Panc1 (cell line): ENCODE results near the gene RHD. TPM values are rescaled to one million over a fixed set of nuclear protein-coding genes. Genes with fewer than 3 reads are reported as not detected.
"Not testable (repeated sequence)": the region's sequence is repeated elsewhere in the genome, so short reads cannot be mapped to it uniquely, and the experiment has no call there.

Experiments
- ATAC-seq: fragments of 200-7000 bp; cut with Tn5 transposase; 2 replicates; pipeline ENCODE4 v1.9.1; 2020; ENCODE audit warnings: mild to moderate bottlenecking, moderate library complexity
- BruUV-seq: library from RNA; stranded (reverse); fragments of 400-500 nt; replicated peaks from 2 replicates; lab custom pipeline; 2021; lab: Mats Ljungman, UMichigan
- CTCF ChIA-PET: fragments of 300-600 bp; sonication (Branson Sonifier 250); formaldehyde crosslinking; loops from one replicate; lab custom pipeline; 2022; ENCODE audit warnings: antibody characterized with exemption; lab: Charles Lee
- POLR2A ChIA-PET: fragments of 300-600 bp; sonication (Branson Sonifier 250); formaldehyde crosslinking; loops from one replicate; lab custom pipeline; 2022; ENCODE audit warnings: antibody characterized with exemption; lab: Charles Lee
- DNase-seq: peaks from one replicate; pipeline ENCODE4 v3.0.0-alpha.2; 2010; ENCODE audit warnings: low read depth, low spot score
- H3K27ac ChIP-seq: 2 replicates; pipeline ENCODE4 v1.5.1; 2011; ENCODE audit warnings: mild to moderate bottlenecking, low read length, inconsistent platforms
- H3K27me3 ChIP-seq: fragments of 200-500 bp; sonication (Bioruptor generic); 2 replicates; pipeline ENCODE4 v1.6.0; 2014; ENCODE audit warnings: low read length, inconsistent platforms; ENCODE audit not compliant: control insufficient read depth, insufficient read depth
- H3K36me3 ChIP-seq: fragments of 200-500 bp; sonication (Bioruptor generic); 2 replicates; pipeline ENCODE4 v1.5.1; 2014; ENCODE audit warnings: inconsistent platforms, mild to moderate bottlenecking, low read length, moderate library complexity; ENCODE audit not compliant: control insufficient read depth, insufficient read depth
- H3K4me1 ChIP-seq: 2 replicates; pipeline ENCODE4 v1.5.1; 2011; ENCODE audit warnings: inconsistent platforms, mild to moderate bottlenecking, low read length, moderate library complexity; ENCODE audit not compliant: control insufficient read depth, insufficient read depth
- H3K4me3 ChIP-seq, 2 experiments: 2 replicates each; pipeline ENCODE4 v1.5.1; 2011 to 2012; ENCODE audit warnings: low read depth in 2 of 2, low read length in 2 of 2, mild to moderate bottlenecking in 2 of 2, inconsistent platforms in 1 of 2, moderate library complexity in 1 of 2
- H3K9me3 ChIP-seq: fragments of 200-500 bp; sonication (Bioruptor generic); 2 replicates; pipeline ENCODE4 v1.5.1; 2014; ENCODE audit warnings: low read depth, mild to moderate bottlenecking, inconsistent platforms, low read length, moderate library complexity; ENCODE audit not compliant: control insufficient read depth, insufficient read depth
- POLR2AphosphoS5 ChIP-seq: IDR thresholded peaks from 2 replicates; pipeline ENCODE4 v1.6.1; 2012; ENCODE audit warnings: mild to moderate bottlenecking, low read depth, low read length, moderate library complexity
- in situ Hi-C: cut with HindIII; loops from 2 replicates; pipeline ENCODE4 v1.10.0; 2016; ENCODE audit warnings: low sequenced_read_pairs, low pct_unique_long_range_greater_than_20kb
- intact Hi-C: fragments of 100-400 bp; cut with micrococcal nuclease; formaldehyde crosslinking; loops from one replicate; pipeline ENCODE4 v1.10.0; 2022; ENCODE audit not compliant: unreplicated experiment
- total RNA-seq: library from RNA; stranded (reverse); gene quantifications from one replicate; pipeline ENCODE4 v1.2.1, GENCODE V29; 2021; ENCODE audit not compliant: unreplicated experiment
- TF ChIP-seq, protein P1 (sequence below): fragments of 450-650 bp; IDR thresholded peaks from 2 replicates; pipeline ENCODE4 v1.5.1; 2017; ENCODE audit warnings: mild to moderate bottlenecking

The RHD gene
- total RNA-seq, 1 experiment from 2014 or later, result not detected

DNA sequence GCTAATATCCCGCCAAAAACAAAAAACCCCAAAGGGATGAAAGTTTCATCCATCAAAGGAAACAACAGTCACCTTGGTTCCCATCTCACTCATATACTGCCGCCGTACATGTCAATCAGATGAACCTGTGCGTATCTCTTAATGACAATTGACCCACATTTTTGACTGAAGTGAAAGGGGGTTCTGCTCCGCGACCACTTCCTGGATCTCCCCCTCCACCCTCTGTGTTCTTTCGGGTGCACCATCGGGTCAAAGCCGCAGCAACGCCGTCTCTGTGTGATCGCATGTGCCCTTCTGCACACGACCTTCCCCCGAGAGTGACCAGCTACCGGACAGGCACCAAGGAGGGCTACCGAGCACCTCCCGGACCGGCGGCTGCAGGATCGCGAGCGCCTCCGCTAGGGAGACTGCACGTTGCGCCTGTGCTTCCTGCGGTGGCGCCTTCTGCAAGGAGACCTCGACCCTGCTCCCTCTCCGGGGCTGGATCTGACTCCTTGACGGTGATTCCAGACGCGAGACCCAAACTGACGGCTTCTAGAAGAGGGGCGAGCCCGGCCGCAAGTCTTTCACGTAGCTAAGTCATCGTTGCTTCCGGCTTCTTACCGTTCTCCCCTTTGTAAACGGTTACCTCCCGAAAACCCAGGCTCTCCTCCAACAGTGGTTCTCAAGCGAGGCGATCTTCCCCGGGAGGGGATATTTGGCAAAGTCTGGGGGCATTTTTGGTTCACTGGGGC is 5.6 kb upstream of the RHD start:
- intact Hi-C loops, BruUV-seq, in situ Hi-C loops: not testable (repeated sequence)

DNA sequence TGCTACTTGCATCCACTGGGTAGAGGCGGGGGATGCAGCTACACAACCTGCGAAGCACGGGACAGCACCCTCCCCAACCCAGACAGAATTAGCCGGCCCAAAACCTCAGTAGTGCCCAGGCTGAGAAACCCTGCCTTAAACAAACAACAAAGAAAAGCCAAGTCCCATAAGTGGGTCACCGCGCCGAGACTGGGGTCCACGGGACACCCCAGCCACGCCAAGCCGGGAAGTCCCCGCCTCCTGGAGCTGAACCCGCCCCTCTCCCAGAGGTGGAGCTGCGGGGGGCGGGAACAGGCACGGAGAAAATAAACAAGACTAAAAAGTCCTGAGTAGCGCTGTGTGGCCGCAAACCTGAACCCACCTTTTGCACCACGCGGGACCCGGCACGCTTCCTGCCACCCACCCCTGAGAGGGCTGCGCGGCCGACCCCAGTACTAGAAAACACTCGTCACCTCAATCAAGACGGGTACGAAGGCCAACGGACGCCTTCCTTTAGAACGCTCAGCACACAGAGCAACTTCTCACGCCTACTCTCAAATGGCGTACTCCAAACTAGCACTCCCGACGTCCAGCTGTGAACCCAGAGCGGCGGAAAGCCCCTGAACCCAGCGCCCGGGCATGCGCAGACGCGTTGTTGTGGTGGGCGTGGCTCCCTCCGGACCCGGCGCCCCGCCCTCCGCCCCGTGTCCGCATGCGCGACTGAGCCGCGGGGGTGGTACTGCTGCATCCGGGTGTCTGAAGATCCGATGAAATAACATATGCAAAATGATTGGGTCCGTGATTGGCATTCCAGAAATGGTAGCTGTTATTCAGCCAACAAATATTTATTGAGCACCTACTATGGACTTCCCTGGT is 4.8 kb upstream of the RHD start:
- H3K4me1 ChIP-seq, CTCF ChIA-PET, H3K27me3 ChIP-seq, intact Hi-C loops, POLR2A ChIA-PET, in situ Hi-C loops, H3K36me3 ChIP-seq, H3K9me3 ChIP-seq: not testable (repeated sequence)
- ATAC-seq (peak; percentile 93), DNase-seq (peak; percentile 65)
- Histone ChIP-seq H3K27ac (peak overlapping the region; percentile 76), H3K4me3 (peak overlapping the region; percentile 45 to 54)
- BruUV-seq, result TSS peak; percentile 84
- TF ChIP-seq POLR2AphosphoS5, result 0 out of 2 replicates have a peak, but pooled peaks have one; percentile 32

More for the DNA sequence above, 5.6 kb upstream of the RHD start:
- POLR2A ChIA-PET, DNase-seq, H3K9me3 ChIP-seq, CTCF ChIA-PET, H3K4me1 ChIP-seq, H3K27me3 ChIP-seq, H3K36me3 ChIP-seq: not testable (repeated sequence)
- ATAC-seq, result peak; percentile 86
- H3K27ac ChIP-seq, result peak overlapping the region; percentile 18; the same call in 1 of the 2 replicates
- TF ChIP-seq, protein P1, sequence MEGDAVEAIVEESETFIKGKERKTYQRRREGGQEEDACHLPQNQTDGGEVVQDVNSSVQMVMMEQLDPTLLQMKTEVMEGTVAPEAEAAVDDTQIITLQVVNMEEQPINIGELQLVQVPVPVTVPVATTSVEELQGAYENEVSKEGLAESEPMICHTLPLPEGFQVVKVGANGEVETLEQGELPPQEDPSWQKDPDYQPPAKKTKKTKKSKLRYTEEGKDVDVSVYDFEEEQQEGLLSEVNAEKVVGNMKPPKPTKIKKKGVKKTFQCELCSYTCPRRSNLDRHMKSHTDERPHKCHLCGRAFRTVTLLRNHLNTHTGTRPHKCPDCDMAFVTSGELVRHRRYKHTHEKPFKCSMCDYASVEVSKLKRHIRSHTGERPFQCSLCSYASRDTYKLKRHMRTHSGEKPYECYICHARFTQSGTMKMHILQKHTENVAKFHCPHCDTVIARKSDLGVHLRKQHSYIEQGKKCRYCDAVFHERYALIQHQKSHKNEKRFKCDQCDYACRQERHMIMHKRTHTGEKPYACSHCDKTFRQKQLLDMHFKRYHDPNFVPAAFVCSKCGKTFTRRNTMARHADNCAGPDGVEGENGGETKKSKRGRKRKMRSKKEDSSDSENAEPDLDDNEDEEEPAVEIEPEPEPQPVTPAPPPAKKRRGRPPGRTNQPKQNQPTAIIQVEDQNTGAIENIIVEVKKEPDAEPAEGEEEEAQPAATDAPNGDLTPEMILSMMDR, result peak; percentile 51; the same call in 1 of the 2 replicates
- H3K4me3 ChIP-seq, result peak overlapping the region; percentile 48 to 64

DNA sequence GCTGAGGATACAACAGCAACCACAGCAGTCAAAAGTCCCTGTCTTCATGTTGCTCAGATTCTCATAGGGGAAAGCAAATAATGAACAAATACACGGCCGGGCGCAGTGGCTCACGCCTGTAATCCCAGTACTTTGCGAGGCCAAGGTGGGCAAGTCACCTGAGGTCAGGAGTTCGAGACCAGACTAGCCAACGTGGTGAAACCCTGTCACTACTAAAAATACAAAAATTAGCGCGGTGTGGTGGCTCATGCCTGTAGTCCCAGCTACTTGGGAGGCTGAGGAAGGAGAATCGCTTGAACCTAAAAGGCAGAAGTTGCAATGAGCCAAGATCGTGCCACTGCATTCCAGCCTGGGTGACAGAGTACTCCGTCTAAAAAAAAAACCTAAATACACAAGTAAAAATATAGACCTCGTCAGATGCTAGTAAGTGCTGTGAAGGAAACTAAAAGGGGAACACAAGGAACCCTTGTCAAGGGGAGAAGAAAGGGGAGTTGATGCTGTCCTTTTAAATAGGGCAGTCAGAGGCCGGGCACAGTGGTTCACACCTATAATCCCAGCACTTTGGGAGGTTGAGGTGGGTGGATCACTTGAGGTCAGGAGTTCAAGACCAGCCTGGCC is 4.1 kb upstream of the RHD start:
- H3K9me3 ChIP-seq, H3K36me3 ChIP-seq, H3K4me1 ChIP-seq, in situ Hi-C loops, intact Hi-C loops, BruUV-seq, DNase-seq, POLR2A ChIA-PET, H3K27me3 ChIP-seq, CTCF ChIA-PET: not testable (repeated sequence)
- H3K27ac ChIP-seq, result peak overlapping the region; percentile 76
- peak overlapping the region; percentile 45 to 54 for H3K4me3 ChIP-seq
- peak; percentile 40 for ATAC-seq

DNA sequence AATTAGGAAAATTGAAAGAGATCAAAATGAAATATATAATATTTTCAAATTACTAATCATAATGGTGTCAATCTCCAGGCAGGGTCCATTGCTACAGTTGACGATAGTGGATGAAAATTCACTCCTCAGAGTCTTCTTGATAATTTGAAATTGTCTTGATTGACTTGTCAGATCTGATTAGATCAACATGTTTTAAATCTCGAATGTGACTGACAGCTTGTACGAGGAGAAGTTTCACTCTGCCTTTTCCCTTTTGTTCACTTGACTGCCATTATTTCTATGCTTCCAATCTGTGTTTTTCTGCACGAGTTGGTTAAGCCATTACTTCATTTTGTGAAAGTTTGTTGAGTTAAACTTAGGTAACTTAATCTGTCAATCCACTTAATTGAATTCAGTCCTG is 3.3 kb downstream of the RHD start:
- H3K9me3 ChIP-seq, ATAC-seq, in situ Hi-C loops, H3K36me3 ChIP-seq, CTCF ChIA-PET, H3K27ac ChIP-seq, DNase-seq, H3K27me3 ChIP-seq, BruUV-seq, POLR2A ChIA-PET, H3K4me1 ChIP-seq, H3K4me3 ChIP-seq, intact Hi-C loops: not testable (repeated sequence)

DNA sequence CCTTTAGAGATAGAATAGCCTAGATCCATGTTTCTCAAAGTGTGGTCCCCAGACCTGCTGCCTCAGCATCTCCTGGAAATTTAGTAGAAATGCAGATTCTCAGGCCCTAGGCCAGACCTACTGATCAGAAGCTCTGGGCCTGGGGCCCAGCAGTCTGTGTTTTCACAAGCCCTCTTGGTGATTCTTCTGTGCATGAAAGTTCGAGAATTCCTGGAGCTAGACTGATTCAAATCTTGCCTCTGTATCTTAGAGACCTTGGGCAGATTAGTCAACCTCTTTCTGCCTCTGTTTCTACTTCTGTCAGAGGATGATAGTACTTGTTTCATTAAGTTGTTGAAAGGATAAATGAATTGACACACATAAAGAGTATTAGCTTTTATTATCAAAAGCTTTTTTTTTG is 5.0 kb downstream of the RHD start:
- intact Hi-C loops, DNase-seq, H3K27ac ChIP-seq, POLR2A ChIA-PET, H3K36me3 ChIP-seq, ATAC-seq, BruUV-seq, CTCF ChIA-PET, H3K27me3 ChIP-seq, H3K4me3 ChIP-seq, H3K4me1 ChIP-seq, in situ Hi-C loops, H3K9me3 ChIP-seq: not testable (repeated sequence)

DNA sequence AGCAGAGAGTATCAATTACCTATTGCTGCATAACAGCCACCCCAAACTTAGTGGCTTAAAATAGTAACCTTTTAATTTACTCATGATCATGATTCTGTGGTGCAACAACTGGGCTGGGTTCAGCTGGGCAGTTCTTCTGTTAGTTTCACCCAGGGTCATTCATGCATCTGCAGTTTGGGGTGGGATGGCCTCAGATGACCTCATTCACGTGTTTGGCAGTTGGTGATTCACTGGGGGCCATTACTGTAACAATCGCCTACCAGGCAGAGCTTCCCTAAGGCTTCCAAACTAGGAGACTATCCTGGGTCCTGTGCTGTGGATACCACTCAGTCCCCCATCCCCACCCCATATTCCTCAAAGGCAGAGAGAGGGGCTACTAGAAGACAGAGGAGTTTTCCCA is 6.0 kb downstream of the RHD start:
- intact Hi-C loops, H3K36me3 ChIP-seq, H3K27me3 ChIP-seq, BruUV-seq, H3K27ac ChIP-seq, CTCF ChIA-PET, ATAC-seq, in situ Hi-C loops, H3K9me3 ChIP-seq, H3K4me1 ChIP-seq, POLR2A ChIA-PET, DNase-seq, H3K4me3 ChIP-seq: not testable (repeated sequence)
